ENCODE data around the gene DCAF17. TPM values are rescaled to one million over a fixed set of nuclear protein-coding genes. Genes with fewer than 3 reads are reported as not detected.

DCAF17 gene
- polyA plus RNA-seq, 1 experiment = 7.5 TPM

DNA sequence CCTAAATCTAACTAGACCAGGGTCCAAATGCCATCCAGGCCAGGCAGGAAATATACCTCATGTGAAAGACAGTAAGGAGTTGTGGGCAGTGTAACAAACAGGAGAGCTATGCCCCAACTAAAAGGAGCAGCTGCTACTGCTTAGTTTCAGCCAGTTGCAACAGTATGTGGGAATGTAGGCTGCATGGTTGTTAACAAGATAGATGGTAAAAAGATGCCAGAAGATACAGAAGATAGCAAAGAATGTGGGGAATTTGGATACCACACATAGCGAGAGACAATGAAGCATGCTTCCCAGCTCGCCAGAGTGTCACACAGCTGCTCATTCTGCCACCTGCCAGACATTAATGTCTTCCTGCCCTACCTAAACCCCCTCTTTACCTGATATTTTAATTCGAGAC lies 48.9 kb downstream of the DCAF17 start:
- Histone ChIP-seq H3K27me3 (ENCODE audit: control insufficient read depth, insufficient read depth, low read length) (no peaks in the 10 kb centered on the region), H3K36me3 (ENCODE audit: control insufficient read depth, insufficient read depth, low read length) (no peaks in the 10 kb centered on the region), H3K4me3 (ENCODE audit: low read depth, low read length) (no peak overlapping the region)
- TF ChIP-seq, protein P1, sequence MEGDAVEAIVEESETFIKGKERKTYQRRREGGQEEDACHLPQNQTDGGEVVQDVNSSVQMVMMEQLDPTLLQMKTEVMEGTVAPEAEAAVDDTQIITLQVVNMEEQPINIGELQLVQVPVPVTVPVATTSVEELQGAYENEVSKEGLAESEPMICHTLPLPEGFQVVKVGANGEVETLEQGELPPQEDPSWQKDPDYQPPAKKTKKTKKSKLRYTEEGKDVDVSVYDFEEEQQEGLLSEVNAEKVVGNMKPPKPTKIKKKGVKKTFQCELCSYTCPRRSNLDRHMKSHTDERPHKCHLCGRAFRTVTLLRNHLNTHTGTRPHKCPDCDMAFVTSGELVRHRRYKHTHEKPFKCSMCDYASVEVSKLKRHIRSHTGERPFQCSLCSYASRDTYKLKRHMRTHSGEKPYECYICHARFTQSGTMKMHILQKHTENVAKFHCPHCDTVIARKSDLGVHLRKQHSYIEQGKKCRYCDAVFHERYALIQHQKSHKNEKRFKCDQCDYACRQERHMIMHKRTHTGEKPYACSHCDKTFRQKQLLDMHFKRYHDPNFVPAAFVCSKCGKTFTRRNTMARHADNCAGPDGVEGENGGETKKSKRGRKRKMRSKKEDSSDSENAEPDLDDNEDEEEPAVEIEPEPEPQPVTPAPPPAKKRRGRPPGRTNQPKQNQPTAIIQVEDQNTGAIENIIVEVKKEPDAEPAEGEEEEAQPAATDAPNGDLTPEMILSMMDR (IDR thresholded peaks at IDR 0.05; ENCODE audit: insufficient read depth, low read depth, low read length) = no peak
- POLR2A ChIA-PET = interaction anchor here (0.6 kb wide), 1 partner anchor 34 kb away, joined by 18 read pairs; no protein-coding TSS in a partner anchor
- CTCF ChIA-PET = no interaction called here
- DNase-seq (ENCODE audit: low read depth) = peak; percentile 37

DNA sequence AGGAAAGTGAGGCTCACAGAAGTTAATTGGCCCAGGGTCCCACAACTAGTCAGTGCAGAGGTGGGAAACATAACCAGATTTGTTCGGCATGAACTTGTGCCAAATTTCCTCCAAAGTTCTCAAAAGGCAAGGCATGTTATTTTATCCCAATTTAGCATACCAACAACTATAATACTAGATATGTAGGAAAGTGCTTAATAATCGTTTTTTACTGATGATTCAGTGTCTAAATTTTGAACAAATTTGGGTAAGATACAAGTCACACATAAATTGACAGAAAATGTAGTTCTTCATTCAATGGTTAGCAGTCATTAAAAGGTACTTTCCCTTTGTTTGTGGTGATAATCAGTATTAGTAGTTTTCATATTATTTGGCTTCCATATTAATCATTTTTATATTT lies 49.8 kb downstream of the DCAF17 start:
- ChIA-PET POLR2A (no interaction called here), CTCF (no interaction called here)
- Histone ChIP-seq H3K36me3 (ENCODE audit: control insufficient read depth, insufficient read depth, low read length) (no peaks in the 10 kb centered on the region), H3K4me3 (ENCODE audit: low read depth, low read length) (no peak overlapping the region), H3K27me3 (ENCODE audit: control insufficient read depth, insufficient read depth, low read length) (no peaks in the 10 kb centered on the region)
- TF ChIP-seq, protein P1 (IDR thresholded peaks at IDR 0.05; ENCODE audit: insufficient read depth, low read depth, low read length) = no peak
- DNase-seq (ENCODE audit: low read depth) = no peak

DNA sequence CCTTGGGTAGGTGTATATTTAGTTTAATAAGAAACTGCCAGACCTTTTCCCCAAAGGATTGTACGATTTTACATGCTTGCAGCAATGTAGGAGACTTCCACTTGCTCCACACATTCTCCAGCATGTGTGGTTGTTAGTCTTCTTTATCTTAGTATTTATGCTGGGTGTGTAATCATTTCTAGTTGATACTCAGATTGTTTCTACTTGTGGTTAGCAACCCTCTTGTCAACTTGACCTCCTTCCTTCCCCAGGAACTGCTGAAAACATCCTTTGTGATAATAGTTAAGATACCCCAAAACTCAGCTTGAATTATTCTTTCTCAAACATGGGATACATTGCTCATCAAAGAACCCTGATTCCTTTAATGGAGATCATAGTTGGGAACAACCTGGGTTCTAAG lies 51.1 kb downstream of the DCAF17 start:
- H3K27me3 ChIP-seq (ENCODE audit: control insufficient read depth, insufficient read depth, low read length) = no peaks in the 10 kb centered on the region
- no peaks in the 10 kb centered on the region for H3K36me3 ChIP-seq (ENCODE audit: control insufficient read depth, insufficient read depth, low read length)
- TF ChIP-seq, protein P1 (IDR thresholded peaks at IDR 0.05; ENCODE audit: insufficient read depth, low read depth, low read length) = no peak
- CTCF ChIA-PET = no interaction called here
- POLR2A ChIA-PET = no interaction called here
- no peak overlapping the region for H3K4me3 ChIP-seq (ENCODE audit: low read depth, low read length)
- no peak for DNase-seq (ENCODE audit: low read depth)

DNA sequence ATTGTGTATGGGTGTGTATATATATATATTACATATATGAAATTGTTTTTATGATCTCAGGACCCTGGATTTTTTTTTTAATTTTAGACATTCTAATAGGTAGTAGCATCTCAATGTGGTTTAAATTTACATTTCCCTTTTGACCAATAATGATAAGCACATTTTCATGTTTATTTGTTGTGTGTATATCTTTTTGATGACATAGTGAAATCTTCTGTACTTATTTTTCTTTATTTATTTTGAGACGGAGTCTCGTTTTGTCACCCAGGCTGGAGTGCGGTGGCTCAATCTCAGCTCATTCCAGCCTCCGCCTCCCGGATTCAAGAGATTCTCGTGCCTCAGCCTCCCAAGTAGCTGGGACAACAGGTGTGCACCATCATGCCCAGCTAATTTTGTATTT lies 53.2 kb downstream of the DCAF17 start:
- no peak for DNase-seq (ENCODE audit: low read depth)
- CTCF ChIA-PET = interaction anchor here (1.6 kb wide), 1 partner anchor 8 kb away, joined by 3 read pairs; no protein-coding TSS in a partner anchor
- POLR2A ChIA-PET = no interaction called here
- TF ChIP-seq, protein P1 (IDR thresholded peaks at IDR 0.05; ENCODE audit: insufficient read depth, low read depth, low read length) = no peak
- Histone ChIP-seq H3K27me3 (ENCODE audit: control insufficient read depth, insufficient read depth, low read length) (no peaks in the 10 kb centered on the region), H3K36me3 (ENCODE audit: control insufficient read depth, insufficient read depth, low read length) (no peaks in the 10 kb centered on the region), H3K4me3 (ENCODE audit: low read depth, low read length) (no peak overlapping the region)

DNA sequence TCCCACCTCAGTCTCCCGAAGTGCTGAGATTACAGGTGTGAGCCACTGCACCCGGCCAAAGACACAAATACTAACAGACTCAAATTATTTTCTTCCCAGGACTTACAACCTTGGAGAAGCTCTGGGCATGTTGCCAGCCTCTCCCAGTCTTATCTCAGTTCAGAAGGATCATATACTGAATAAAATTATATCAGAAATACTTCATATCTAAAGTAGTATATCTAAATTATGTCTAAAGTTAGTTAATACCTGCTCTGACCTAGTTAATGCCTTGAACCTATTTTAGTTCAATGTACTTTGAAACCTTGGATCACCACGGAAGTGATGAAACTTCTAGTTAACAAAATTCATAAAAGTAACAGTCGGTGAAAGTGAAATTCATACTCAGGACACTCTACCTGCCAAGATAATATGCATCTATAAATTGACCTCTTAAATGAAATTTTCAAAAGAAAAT lies 53.8 kb downstream of the DCAF17 start:
- TF ChIP-seq, protein P1 (IDR thresholded peaks at IDR 0.05; ENCODE audit: insufficient read depth, low read depth, low read length) = no peak
- no peak for DNase-seq (ENCODE audit: low read depth)
- CTCF ChIA-PET = interaction anchor here (1.6 kb wide), 1 partner anchor 9 kb away, joined by 3 read pairs; no protein-coding TSS in a partner anchor
- POLR2A ChIA-PET = no interaction called here
- Histone ChIP-seq H3K4me3 (ENCODE audit: low read depth, low read length) (no peak overlapping the region), H3K27me3 (ENCODE audit: control insufficient read depth, insufficient read depth, low read length) (no peaks in the 10 kb centered on the region), H3K36me3 (ENCODE audit: control insufficient read depth, insufficient read depth, low read length) (no peaks in the 10 kb centered on the region)

All from BJ (cell line).